Kidney (tissue), 14 donors: ENCODE data around the gene DDIT4. TPM values are rescaled to one million over a fixed set of nuclear protein-coding genes. Genes with fewer than 3 reads are reported as not detected.

ENCODE experiments used
- DNase-seq, 5 donors: peaks; one replicate each; pipeline ENCODE4 v3.0.0-alpha.2; 2013 to 2020
- FAIRE-seq: peaks from 2 replicates; lab custom pipeline; 2012; peaks lifted over from hg19 to GRCh38; lab: Jason Lieb, UNC
- H3K27ac ChIP-seq, 2 donors: one replicate each; pipeline ENCODE4 v1.7.0; 2013; ENCODE audit warnings: low read depth in 2 of 2, low read length in 2 of 2, inconsistent platforms in 1 of 2
- H3K27me3 ChIP-seq: one replicate; pipeline ENCODE4 v1.7.1; 2013; ENCODE audit warnings: low read length, inconsistent platforms; ENCODE audit not compliant: control insufficient read depth, insufficient read depth
- H3K36me3 ChIP-seq, 3 donors: one replicate each; pipeline versions ENCODE4 v1.7.0 to v1.7.1; 2013; ENCODE audit warnings: low read length in 3 of 3, control low read depth in 1 of 3, inconsistent platforms in 1 of 3; ENCODE audit not compliant: insufficient read depth in 3 of 3, control insufficient read depth in 2 of 3
- H3K4me1 ChIP-seq, 3 donors: one replicate each; pipeline versions ENCODE4 v1.7.0 to v1.7.1; 2013; ENCODE audit warnings: low read length in 3 of 3, inconsistent platforms in 1 of 3, low read depth in 1 of 3; ENCODE audit not compliant: control insufficient read depth in 2 of 3, insufficient read depth in 2 of 3
- H3K4me3 ChIP-seq, 3 donors: one replicate each; pipeline versions ENCODE4 v1.7.0 to v1.8.1; 2013; ENCODE audit warnings: low read length in 3 of 3, control low read depth in 1 of 3, inconsistent platforms in 1 of 3
- H3K9ac ChIP-seq, 3 donors: one replicate each; pipeline versions ENCODE4 v1.7.0 to v1.7.1; 2013; ENCODE audit warnings: low read length in 3 of 3, control low read depth in 1 of 3, inconsistent platforms in 1 of 3
- H3K9me3 ChIP-seq, 3 donors: one replicate each; pipeline versions ENCODE4 v1.7.0 to v1.7.1; 2013; ENCODE audit warnings: low read length in 3 of 3, control low read depth in 1 of 3, inconsistent platforms in 1 of 3; ENCODE audit not compliant: control insufficient read depth in 2 of 3, insufficient read depth in 1 of 3
- CTCF ChIP-seq: IDR thresholded peaks from 3 replicates; pipeline ENCODE4 v1.5.1; 2012; ENCODE audit warnings: mild to moderate bottlenecking, moderate library complexity, borderline replicate concordance; ENCODE audit not compliant: insufficient read depth; ENCODE audit errors: extremely low read depth
- intact Hi-C: fragments of 100-400 bp; cut with DNase I; formaldehyde crosslinking; loops from one replicate; pipeline ENCODE4 v1.11.1; 2022
- polyA plus RNA-seq: library from polyadenylated mRNA; stranded (reverse); fragments of 350-450 nt; fragmentation: Illumina TruSeq; extraction: RNeasy Lipid Tissue Mini Kit (QIAGEN cat#74804); gene quantifications from one replicate; pipeline ENCODE4 v1.2.3, GENCODE V29; 2014; ENCODE audit warnings: low read depth, low replicate concordance; ENCODE audit not compliant: insufficient read depth
- total RNA-seq: library from RNA; stranded (reverse); fragmentation: NEBNext Ultra II Directional; extraction: Animal tissue kit (Norgen Biotek cat#: 25700); gene quantifications from one replicate; pipeline ENCODE4 v1.2.1, GENCODE V29; 2021
- donor health status: control.
- donor health status: control.
- donor health status: control.
- donor health status: control.
- donor health status: control.
- donor health status: DM: yes; HTN: yes; CAD: no.
- donor health status: Normal renal cell carcinoma (clear cell type).

The DDIT4 gene
- total and polyA plus RNA-seq, 2 donors from 2014 or later = 96.9 to 292 TPM

DNA sequence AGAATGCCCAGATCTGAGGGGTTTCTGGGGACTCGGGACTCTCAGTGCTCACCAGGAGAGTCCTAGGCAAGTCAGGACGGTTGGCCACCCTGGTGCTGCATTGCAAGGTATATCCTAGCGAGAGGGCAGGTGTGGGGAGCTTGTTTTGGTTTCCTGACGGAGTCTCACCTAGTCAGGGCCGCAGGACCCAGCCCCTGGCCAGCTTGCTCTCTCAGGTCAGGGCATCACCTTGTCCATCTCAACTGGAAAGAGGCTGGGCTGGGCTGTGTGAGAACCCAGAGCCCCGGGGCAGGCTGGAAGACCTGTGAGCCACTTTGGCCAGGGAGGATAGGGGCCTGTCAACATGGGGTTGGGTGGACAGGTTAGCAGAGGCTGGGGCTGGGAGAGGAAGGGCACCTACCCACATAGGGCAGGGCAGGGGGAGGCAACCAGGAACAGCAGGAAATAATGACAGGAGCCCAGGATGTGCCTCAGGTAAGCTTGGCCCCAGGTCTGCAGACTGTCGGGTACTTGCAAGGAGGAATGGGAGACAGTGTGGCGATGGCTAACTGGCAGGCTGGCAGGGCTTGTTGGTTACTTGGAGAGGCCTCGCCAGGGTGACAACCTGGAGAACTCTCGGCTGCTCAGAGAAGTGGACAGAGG, 49.5 kb downstream of the DDIT4 start:
- intact Hi-C loops = no loop called here
- peaks cover 3 to 31% (median 29%) of the 10 kb centered on the region in 3 donors for H3K4me1 ChIP-seq
- no peak overlapping the region for H3K27ac ChIP-seq

DNA sequence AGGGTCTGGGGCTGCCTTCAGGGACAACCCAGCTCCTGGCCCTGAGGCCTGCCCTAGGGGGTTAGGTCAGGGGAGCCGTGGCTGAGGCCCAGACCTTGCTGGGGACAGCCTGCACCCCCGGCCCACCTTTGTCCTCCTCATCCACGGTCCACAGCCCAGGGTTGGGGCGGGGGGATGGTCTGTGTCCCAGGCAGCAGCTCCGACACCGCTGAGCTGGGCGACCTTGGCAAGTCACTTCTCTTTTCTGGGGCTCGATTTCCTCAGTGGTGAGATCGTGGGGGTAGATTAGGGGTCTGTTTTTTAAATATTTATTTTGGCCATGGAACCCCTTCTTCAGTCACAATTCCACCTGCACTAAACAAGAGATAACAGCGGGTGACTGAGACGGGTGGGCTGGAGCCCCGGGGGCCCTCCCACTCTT, 50.1 kb downstream of the DDIT4 start:
- H3K4me3 ChIP-seq = no peak overlapping the region
- H3K4me1 ChIP-seq = peaks cover 3 to 33% (median 33%) of the 10 kb centered on the region in 3 donors
- no peaks in the 10 kb centered on the region for H3K9me3 ChIP-seq
- H3K27ac ChIP-seq = no peak overlapping the region
- no peaks in the 10 kb centered on the region for H3K27me3 ChIP-seq
- DNase-seq (peak in 1 of 5 donors; percentile 81), FAIRE-seq (no peak)
- intact Hi-C loops = no loop called here
- no peak overlapping the region for H3K9ac ChIP-seq
- no peak for TF ChIP-seq CTCF
- no peaks in the 10 kb centered on the region for H3K36me3 ChIP-seq

More for the DNA sequence above, 49.5 kb downstream of the DDIT4 start:
- TF ChIP-seq CTCF = no peak
- Histone ChIP-seq H3K4me3 (no peak overlapping the region), H3K27me3 (no peaks in the 10 kb centered on the region), H3K9me3 (no peaks in the 10 kb centered on the region), H3K36me3 (no peaks in the 10 kb centered on the region), H3K9ac (peak overlapping the region in 1 of 3 donors; percentile 19)
- FAIRE-seq (no peak), DNase-seq (peak in 1 of 5 donors; percentile 69)

Other genes starting within 250 kb of the DDIT4 start
- 19.7 TPM for gene SPOCK2, start 185.4 kb upstream of the DDIT4 start, total RNA-seq
- gene SPOCK2, start 185.4 kb upstream of the DDIT4 start, polyA plus RNA-seq = 103 TPM
- gene ANAPC16, start 57.9 kb upstream of the DDIT4 start, total RNA-seq = 132 TPM
- gene ANAPC16, start 57.9 kb upstream of the DDIT4 start, polyA plus RNA-seq = 210 TPM
- 36.1 TPM for gene ASCC1, start 57.6 kb upstream of the DDIT4 start, total RNA-seq
- 24.0 TPM for gene ASCC1, start 57.6 kb upstream of the DDIT4 start, polyA plus RNA-seq
- gene DNAJB12, start 81.0 kb downstream of the DDIT4 start, total RNA-seq = 37.7 TPM
- gene DNAJB12, start 81.0 kb downstream of the DDIT4 start, polyA plus RNA-seq = 32.0 TPM